ENCODE results near the gene RIT2. TPM values are rescaled to one million over a fixed set of nuclear protein-coding genes. Genes with fewer than 3 reads are reported as not detected.

The RIT2 gene
- total RNA-seq, 4 donors from 2014 or later = not detected

GRCh38 chr18:43113220-43113895 lies 2.1 kb downstream of the RIT2 start:
- Histone ChIP-seq H3K36me3 (no peaks in the 10 kb centered on the region), H3K9me3 (no peaks in the 10 kb centered on the region), H3K4me3 (no peak overlapping the region), H3K27me3 (no peaks in the 10 kb centered on the region), H3K4me1 (no peaks in the 10 kb centered on the region), H3K27ac (no peak overlapping the region)
- TF ChIP-seq POLR2A (IDR thresholded peaks at IDR 0.05) (no peak), CTCF (IDR thresholded peaks at IDR 0.05) (no peak)
- no peak for DNase-seq

GRCh38 chr18:43108882-43109281 lies 6.6 kb downstream of the RIT2 start:
- Histone ChIP-seq H3K27me3 (no peaks in the 10 kb centered on the region), H3K9me3 (no peaks in the 10 kb centered on the region), H3K4me1 (no peaks in the 10 kb centered on the region), H3K4me3 (no peak overlapping the region), H3K27ac (no peak overlapping the region), H3K36me3 (no peaks in the 10 kb centered on the region)
- TF ChIP-seq POLR2A (IDR thresholded peaks at IDR 0.05) (no peak), CTCF (IDR thresholded peaks at IDR 0.05) (no peak)
- no peak for DNase-seq

- H3K9me3 ChIP-seq = no peaks in the 10 kb centered on the region
- no peaks in the 10 kb centered on the region for H3K4me1 ChIP-seq
- TF ChIP-seq CTCF (IDR thresholded peaks at IDR 0.05) (no peak), POLR2A (IDR thresholded peaks at IDR 0.05) (no peak)
- no peaks in the 10 kb centered on the region for H3K27me3 ChIP-seq
- no peak for DNase-seq
- no peak overlapping the region for H3K4me3 ChIP-seq
- H3K27ac ChIP-seq = no peak overlapping the region
- H3K36me3 ChIP-seq = no peaks in the 10 kb centered on the region
Observed at GRCh38 chr18:43108469-43108868, 7.0 kb downstream of the RIT2 start.

DNA sequence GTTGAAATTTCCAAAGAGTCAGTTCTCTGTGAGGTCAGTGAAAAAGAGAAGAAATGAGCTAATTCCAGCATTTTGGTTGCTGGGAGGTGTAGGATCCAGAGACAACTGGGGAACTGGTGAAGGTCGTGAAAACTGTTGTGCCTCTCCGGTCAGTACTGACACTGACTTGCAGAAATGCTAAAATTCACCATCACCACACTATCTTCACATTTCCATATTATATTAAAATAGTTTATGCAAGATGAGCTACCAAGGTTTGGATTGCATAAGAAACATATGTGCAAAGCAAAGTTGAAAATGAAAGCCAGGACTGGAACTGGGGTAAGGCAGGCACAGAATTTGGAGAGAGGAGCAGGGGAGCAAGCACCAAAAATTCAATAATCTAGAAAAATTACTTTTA lies 21.8 kb downstream of the RIT2 start:
- H3K27ac ChIP-seq = no peak overlapping the region
- H3K4me3 ChIP-seq = no peak overlapping the region
- no peak for DNase-seq
- no peaks in the 10 kb centered on the region for H3K9me3 ChIP-seq
- TF ChIP-seq CTCF (IDR thresholded peaks at IDR 0.05) = no peak
- TF ChIP-seq POLR2A (IDR thresholded peaks at IDR 0.05) = no peak
- H3K4me1 ChIP-seq = no peaks in the 10 kb centered on the region
- no peaks in the 10 kb centered on the region for H3K36me3 ChIP-seq
- no peaks in the 10 kb centered on the region for H3K27me3 ChIP-seq

DNA sequence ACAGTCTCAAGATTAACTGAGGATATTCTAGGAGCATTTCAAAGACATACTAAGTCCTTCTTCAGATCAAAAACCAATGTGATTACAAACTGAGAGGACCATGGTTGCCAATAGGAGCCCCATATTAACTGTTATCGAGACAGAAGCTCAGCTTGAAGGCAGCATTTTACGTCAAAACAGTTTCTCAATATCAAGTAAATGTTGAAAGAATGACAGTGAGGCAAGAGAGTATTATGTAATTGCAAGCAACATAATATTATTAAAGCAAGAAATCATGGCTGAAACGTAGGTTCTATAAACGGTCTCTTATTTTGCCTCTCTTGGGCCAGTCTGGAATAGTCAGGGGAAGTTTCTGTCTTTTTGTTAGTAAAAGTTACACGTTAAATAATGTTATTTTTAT lies 22.9 kb downstream of the RIT2 start:
- DNase-seq = no peak
- Histone ChIP-seq H3K36me3 (no peaks in the 10 kb centered on the region), H3K27ac (no peak overlapping the region), H3K4me1 (no peaks in the 10 kb centered on the region), H3K9me3 (no peaks in the 10 kb centered on the region), H3K4me3 (no peak overlapping the region), H3K27me3 (no peaks in the 10 kb centered on the region)
- TF ChIP-seq CTCF (IDR thresholded peaks at IDR 0.05) (no peak), POLR2A (IDR thresholded peaks at IDR 0.05) (no peak)

- Histone ChIP-seq H3K4me3 (no peak overlapping the region), H3K27ac (no peak overlapping the region), H3K9me3 (no peaks in the 10 kb centered on the region), H3K4me1 (no peaks in the 10 kb centered on the region), H3K36me3 (no peaks in the 10 kb centered on the region), H3K27me3 (no peaks in the 10 kb centered on the region)
- no peak for DNase-seq
- no peak for TF ChIP-seq POLR2A (IDR thresholded peaks at IDR 0.05)
- no peak for TF ChIP-seq CTCF (IDR thresholded peaks at IDR 0.05)
Observed at GRCh38 chr18:43081396-43081795, 34.1 kb downstream of the RIT2 start.

Measured in Peyer's patch (tissue), 4 donors.